DND-41 (cell line): ENCODE results near the gene PRPSAP1.
"Not testable (repeated sequence)": the region's sequence is repeated elsewhere in the genome, so short reads cannot be mapped to it uniquely, and the experiment has no call there.

ENCODE experiments used
- ATAC-seq: fragments of 200-7000 bp; cut with Tn5 transposase; 3 replicates; pipeline ENCODE4 v1.9.1; 2021; ENCODE audit warnings: low read depth; ENCODE audit not compliant: insufficient read depth
- DNase-seq: peaks from one replicate; pipeline ENCODE4 v3.0.0-alpha.2; 2020
- H2AFZ ChIP-seq: 2 replicates; pipeline ENCODE4 v1.6.0; 2012; ENCODE audit warnings: low read depth, low read length
- H3K27ac ChIP-seq: 2 replicates; pipeline ENCODE4 v1.5.1; 2012; ENCODE audit warnings: low read length, inconsistent platforms
- H3K27me3 ChIP-seq: fragments of 200-600 bp; sonication (generic); 2 replicates; pipeline ENCODE4 v1.6.0; 2012; ENCODE audit warnings: low read length, mild to moderate bottlenecking, inconsistent platforms; ENCODE audit not compliant: insufficient read depth, poor library complexity
- H3K36me3 ChIP-seq: 2 replicates; pipeline ENCODE4 v1.5.1; 2012; ENCODE audit warnings: low read length, inconsistent platforms; ENCODE audit not compliant: insufficient read depth
- H3K4me1 ChIP-seq: 2 replicates; pipeline ENCODE4 v1.5.1; 2012; ENCODE audit warnings: mild to moderate bottlenecking, low read length; ENCODE audit not compliant: insufficient read depth
- H3K4me2 ChIP-seq: 2 replicates; pipeline ENCODE4 v1.6.0; 2012; ENCODE audit warnings: mild to moderate bottlenecking, moderate library complexity, low read length, inconsistent platforms; ENCODE audit not compliant: insufficient read depth
- H3K4me3 ChIP-seq, 2 experiments: fragments of 200-600 bp in 1 of 2; shearing (Covaris generic) in 1 of 2; 2 replicates each; pipeline ENCODE4 v1.5.1; 2012 to 2016; ENCODE audit warnings: inconsistent platforms in 2 of 2, low read length in 2 of 2, mild to moderate bottlenecking in 2 of 2, low read depth in 1 of 2, moderate library complexity in 1 of 2
- H3K79me2 ChIP-seq: 2 replicates; pipeline ENCODE4 v1.6.0; 2012; ENCODE audit warnings: low read length, inconsistent platforms; ENCODE audit not compliant: insufficient read depth
- H3K9ac ChIP-seq: 2 replicates; pipeline ENCODE4 v1.6.0; 2012; ENCODE audit warnings: low read depth, mild to moderate bottlenecking, inconsistent platforms, low read length, moderate library complexity
- H3K9me3 ChIP-seq: 2 replicates; pipeline ENCODE4 v1.5.1; 2012; ENCODE audit warnings: low read length, moderate library complexity, mild to moderate bottlenecking, inconsistent platforms; ENCODE audit not compliant: insufficient read depth, severe bottlenecking
- H4K20me1 ChIP-seq: 2 replicates; pipeline ENCODE4 v1.6.0; 2012; ENCODE audit warnings: low read length; ENCODE audit not compliant: insufficient read depth
- EZH2 ChIP-seq: IDR thresholded peaks from 3 replicates; pipeline ENCODE4 v1.6.1; 2012; ENCODE audit warnings: borderline replicate concordance, low read depth, mild to moderate bottlenecking, moderate library complexity, low read length, inconsistent platforms; ENCODE audit not compliant: severe bottlenecking
- TF ChIP-seq, protein P1 (sequence below): IDR thresholded peaks from 2 replicates; pipeline ENCODE4 v1.5.1; 2012; ENCODE audit warnings: borderline replicate concordance, low read length, moderate library complexity, mild to moderate bottlenecking; ENCODE audit not compliant: poor library complexity, severe bottlenecking; ENCODE audit errors: extremely low read depth

PRPSAP1 gene

DNA sequence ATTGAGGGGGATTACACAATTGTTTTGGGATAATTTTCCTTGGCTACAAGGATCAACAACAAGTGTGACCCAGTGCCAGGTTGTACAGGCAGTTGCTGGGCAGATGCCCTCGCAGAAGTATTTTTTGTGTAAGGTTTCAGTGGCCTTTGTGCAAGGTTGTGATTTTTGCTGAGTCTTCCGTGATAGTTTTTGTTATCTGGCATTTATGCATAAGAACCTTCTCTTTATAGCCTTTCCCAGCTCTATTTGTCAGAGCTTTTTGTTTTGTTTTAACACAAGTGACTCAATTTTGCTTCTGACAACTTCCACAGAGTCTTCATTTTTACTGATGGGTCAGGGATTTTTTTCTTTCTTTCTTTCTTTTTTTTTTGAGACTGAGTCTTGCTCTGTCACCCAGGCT lies 6.7 kb upstream of the PRPSAP1 start:
- Histone ChIP-seq H2AFZ (no peak overlapping the region), H4K20me1 (no peaks in the 10 kb centered on the region)
- no peak for ATAC-seq

DNA sequence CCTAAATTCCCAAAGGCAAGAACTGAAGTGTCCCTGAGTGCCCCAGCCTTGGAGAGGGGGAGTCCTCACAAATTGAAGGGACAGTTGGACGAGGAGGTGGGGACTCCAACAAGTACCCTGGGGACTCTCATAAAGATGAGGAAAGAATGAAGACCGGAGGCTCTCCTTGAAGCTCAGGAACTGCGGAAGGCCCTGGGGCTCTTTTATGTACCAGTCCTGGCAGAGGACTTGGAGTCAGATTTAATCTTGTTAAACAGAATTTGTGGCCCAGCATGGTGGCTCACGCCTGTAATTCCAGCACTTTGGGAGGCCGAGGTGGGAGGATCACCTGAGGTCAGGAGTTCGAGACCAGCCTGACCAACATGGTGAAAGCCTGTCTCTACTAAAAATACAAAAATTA lies 6.1 kb upstream of the PRPSAP1 start:
- not testable (repeated sequence) for DNase-seq, H3K4me2 ChIP-seq, H4K20me1 ChIP-seq, H3K79me2 ChIP-seq, ATAC-seq, H3K27me3 ChIP-seq, H3K36me3 ChIP-seq, H3K9me3 ChIP-seq, H3K4me1 ChIP-seq, H2AFZ ChIP-seq, H3K27ac ChIP-seq, H3K4me3 ChIP-seq, H3K9ac ChIP-seq

More for the DNA sequence above, 6.7 kb upstream of the PRPSAP1 start:
- Histone ChIP-seq H3K27ac (no peak overlapping the region), H3K27me3 (no peaks in the 10 kb centered on the region), H3K4me1 (no peaks in the 10 kb centered on the region), H3K9ac (no peak overlapping the region), H3K36me3 (no peaks in the 10 kb centered on the region), H3K79me2 (no peaks in the 10 kb centered on the region), H3K9me3 (no peaks in the 10 kb centered on the region), H3K4me2 (no peak overlapping the region), H3K4me3 (no peak overlapping the region)
- TF ChIP-seq EZH2, result no peak
- TF ChIP-seq, protein P1, sequence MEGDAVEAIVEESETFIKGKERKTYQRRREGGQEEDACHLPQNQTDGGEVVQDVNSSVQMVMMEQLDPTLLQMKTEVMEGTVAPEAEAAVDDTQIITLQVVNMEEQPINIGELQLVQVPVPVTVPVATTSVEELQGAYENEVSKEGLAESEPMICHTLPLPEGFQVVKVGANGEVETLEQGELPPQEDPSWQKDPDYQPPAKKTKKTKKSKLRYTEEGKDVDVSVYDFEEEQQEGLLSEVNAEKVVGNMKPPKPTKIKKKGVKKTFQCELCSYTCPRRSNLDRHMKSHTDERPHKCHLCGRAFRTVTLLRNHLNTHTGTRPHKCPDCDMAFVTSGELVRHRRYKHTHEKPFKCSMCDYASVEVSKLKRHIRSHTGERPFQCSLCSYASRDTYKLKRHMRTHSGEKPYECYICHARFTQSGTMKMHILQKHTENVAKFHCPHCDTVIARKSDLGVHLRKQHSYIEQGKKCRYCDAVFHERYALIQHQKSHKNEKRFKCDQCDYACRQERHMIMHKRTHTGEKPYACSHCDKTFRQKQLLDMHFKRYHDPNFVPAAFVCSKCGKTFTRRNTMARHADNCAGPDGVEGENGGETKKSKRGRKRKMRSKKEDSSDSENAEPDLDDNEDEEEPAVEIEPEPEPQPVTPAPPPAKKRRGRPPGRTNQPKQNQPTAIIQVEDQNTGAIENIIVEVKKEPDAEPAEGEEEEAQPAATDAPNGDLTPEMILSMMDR, result no peak
- DNase-seq, result no peak

DNA sequence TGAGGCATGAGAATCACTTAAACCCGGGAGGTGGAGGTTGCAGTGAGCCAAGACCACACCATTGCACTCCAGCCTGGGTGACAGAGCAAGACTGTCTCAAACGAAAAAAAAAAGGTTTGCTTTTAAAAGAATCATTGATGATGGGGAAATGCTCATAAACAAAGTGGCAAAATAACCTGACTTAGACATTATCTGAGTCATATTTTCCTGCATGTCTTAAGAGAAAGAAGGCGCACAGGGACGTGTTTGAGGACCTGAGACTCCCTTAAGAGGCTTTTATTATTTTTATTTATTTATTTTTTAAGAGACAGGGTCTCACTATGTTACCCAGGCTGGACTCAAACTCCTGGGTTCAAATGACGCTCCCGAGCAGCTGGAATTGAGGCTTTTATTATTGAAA lies 5.7 kb upstream of the PRPSAP1 start:
- Histone ChIP-seq H3K79me2 (no peaks in the 10 kb centered on the region), H3K4me3 (no peak overlapping the region), H3K27ac (no peak overlapping the region), H3K36me3 (no peaks in the 10 kb centered on the region), H4K20me1 (no peaks in the 10 kb centered on the region), H3K9me3 (no peaks in the 10 kb centered on the region), H3K27me3 (no peaks in the 10 kb centered on the region), H3K9ac (no peak overlapping the region), H3K4me1 (peaks cover 9% of the 10 kb centered on the region), H2AFZ (no peak overlapping the region), H3K4me2 (no peak overlapping the region)
- TF ChIP-seq, protein P1, result no peak
- no peak for TF ChIP-seq EZH2
- no peak for ATAC-seq
- no peak for DNase-seq

DNA sequence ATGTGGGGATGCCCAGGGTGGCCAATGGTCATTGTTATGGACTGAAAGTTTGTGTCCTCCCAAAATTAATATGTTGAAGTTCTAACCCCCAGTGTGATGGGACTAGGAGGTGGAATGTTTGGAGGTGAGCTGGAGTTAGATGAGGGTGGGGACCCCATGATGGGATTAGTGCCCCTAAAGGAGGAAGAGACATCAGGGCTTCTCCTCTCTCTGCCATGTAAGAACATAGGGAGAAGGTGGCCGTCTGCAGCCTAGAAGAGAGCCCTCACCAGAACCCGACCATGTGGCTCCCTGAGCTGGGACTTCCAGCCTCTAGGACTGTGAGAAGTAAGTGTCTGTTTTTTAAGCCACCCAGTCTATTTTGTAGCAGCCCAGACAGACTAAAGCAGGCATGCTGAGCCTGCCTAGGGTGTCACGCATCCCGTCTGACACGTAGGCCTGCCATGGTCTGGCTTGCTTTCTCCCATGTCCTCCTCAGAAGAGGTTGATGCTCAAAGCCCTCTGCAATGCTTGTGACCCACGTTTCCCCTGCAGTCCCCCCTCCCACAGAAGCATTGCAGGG lies 4.0 kb upstream of the PRPSAP1 start:
- Histone ChIP-seq H3K27ac (no peak overlapping the region), H3K27me3 (no peaks in the 10 kb centered on the region), H2AFZ (no peak overlapping the region), H3K36me3 (no peaks in the 10 kb centered on the region; the same call in 1 of the 2 replicates), H3K4me3 (no peak overlapping the region), H3K4me1 (peaks cover 15% of the 10 kb centered on the region), H3K9ac (no peak overlapping the region), H3K79me2 (peaks cover 6% of the 10 kb centered on the region), H3K9me3 (no peaks in the 10 kb centered on the region), H4K20me1 (no peaks in the 10 kb centered on the region; the same call in 1 of the 2 replicates), H3K4me2 (no peak overlapping the region)
- ATAC-seq, result no peak
- DNase-seq, result no peak
- TF ChIP-seq, protein P1, result no peak
- no peak for TF ChIP-seq EZH2
